Large intestine (tissue), 3 donors: Measurements from ENCODE around the gene KBTBD2. TPM values are rescaled to one million over a fixed set of nuclear protein-coding genes. Genes with fewer than 3 reads are reported as not detected.
"Not testable (repeated sequence)": the region's sequence is repeated elsewhere in the genome, so short reads cannot be mapped to it uniquely, and the experiment has no call there.

Experiments used
- DNase-seq, 2 donors: peaks; one replicate each; pipeline versions ENCODE4 v3.0.0 to v3.0.0-alpha.2; 2013
- H3K27ac ChIP-seq: one replicate; pipeline ENCODE4 v1.5.1; 2013; ENCODE audit warnings: low read length
- H3K27me3 ChIP-seq: 2 replicates; pipeline ENCODE4 v1.6.1; 2013; ENCODE audit warnings: low read length; ENCODE audit not compliant: control insufficient read depth, insufficient read depth
- H3K36me3 ChIP-seq: 2 replicates; pipeline ENCODE4 v1.6.1; 2013; ENCODE audit warnings: low read length; ENCODE audit not compliant: control insufficient read depth, insufficient read depth
- H3K4me1 ChIP-seq: one replicate; pipeline ENCODE4 v1.6.1; 2013; ENCODE audit warnings: low read length; ENCODE audit not compliant: control insufficient read depth, insufficient read depth
- H3K4me3 ChIP-seq: one replicate; pipeline ENCODE4 v1.5.1; 2013; ENCODE audit warnings: low read length
- H3K9me3 ChIP-seq: one replicate; pipeline ENCODE4 v1.6.1; 2013; ENCODE audit warnings: mild to moderate bottlenecking, low read depth, low read length, moderate library complexity; ENCODE audit not compliant: control insufficient read depth
- WGBS: methylation state at CpG from one replicate; pipeline ENCODE4 v1.1.5; 2013; ENCODE audit warnings: low lambda C conversion rate; ENCODE audit not compliant: insufficient coverage; 5-methylcytosine and 5-hydroxymethylcytosine counted together
- polyA plus RNA-seq: library from polyadenylated mRNA; unstranded; fragments of 120-200 nt; gene quantifications from one replicate; pipeline ENCODE4 v1.2.1, GENCODE V29; 2013

Gene KBTBD2
- polyA plus RNA-seq, 1 donor = 46.5 TPM

DNA sequence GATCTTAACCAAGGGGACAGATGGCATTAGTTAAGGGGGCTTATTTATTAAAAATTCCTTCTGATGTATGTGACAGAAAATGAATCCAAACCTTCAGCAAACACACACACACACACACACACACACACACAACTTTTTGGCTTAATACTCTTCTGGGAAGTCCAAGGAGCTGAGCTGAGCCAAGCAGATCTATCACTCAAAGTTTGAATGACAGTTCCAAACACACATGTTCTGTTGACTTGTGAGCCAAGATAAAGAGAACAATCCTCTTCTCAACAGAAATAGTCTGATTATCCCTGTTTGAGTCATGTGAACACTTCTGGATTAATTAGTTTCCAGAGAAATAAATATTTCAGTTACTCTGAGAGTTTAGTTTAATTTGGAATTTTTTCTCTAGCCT, 31.5 kb downstream of the KBTBD2 start:
- H3K4me3 ChIP-seq = no peak overlapping the region
- H3K36me3 ChIP-seq = no peaks in the 10 kb centered on the region
- H3K9me3 ChIP-seq = no peaks in the 10 kb centered on the region
- H3K27ac ChIP-seq = no peak overlapping the region
- H3K27me3 ChIP-seq = no peaks in the 10 kb centered on the region
- no peaks in the 10 kb centered on the region for H3K4me1 ChIP-seq
- no peak for DNase-seq

DNA sequence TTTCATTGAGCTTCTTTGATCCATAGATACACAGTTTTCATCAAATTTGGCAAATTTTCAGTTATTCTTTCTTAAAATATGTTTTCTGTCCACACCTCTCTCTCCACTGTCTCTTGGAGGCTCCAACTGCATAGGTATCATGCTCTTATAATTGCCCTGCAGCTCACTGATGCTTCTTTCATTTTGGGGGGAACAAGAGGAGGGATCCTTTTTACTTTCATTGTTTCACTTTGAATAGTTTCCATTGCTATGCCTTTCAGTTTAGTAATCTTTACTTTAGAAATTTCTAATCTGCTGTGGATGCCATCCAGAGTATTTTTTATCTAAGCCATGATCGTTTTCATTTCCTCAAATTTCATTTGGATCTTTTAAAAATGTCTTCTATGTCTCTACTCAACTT, 32.9 kb downstream of the KBTBD2 start:
- Histone ChIP-seq H3K27me3 (no peaks in the 10 kb centered on the region), H3K4me1 (no peaks in the 10 kb centered on the region), H3K27ac (no peak overlapping the region), H3K4me3 (no peak overlapping the region), H3K9me3 (no peaks in the 10 kb centered on the region), H3K36me3 (no peaks in the 10 kb centered on the region)
- no peak for DNase-seq
- no CpG with 5 or more reads among the region's 1 CpG for WGBS

- WGBS = no CpG with 5 or more reads among the region's 5 CpGs
- DNase-seq, H3K27ac ChIP-seq, H3K4me1 ChIP-seq, H3K36me3 ChIP-seq, H3K4me3 ChIP-seq, H3K9me3 ChIP-seq, H3K27me3 ChIP-seq: not testable (repeated sequence)
Measured at GRCh38 chr7:32857063-32857462, 34.5 kb downstream of the KBTBD2 start.

- no CpG with 5 or more reads among the region's 9 CpGs for WGBS
- H3K27ac ChIP-seq, DNase-seq, H3K27me3 ChIP-seq, H3K4me1 ChIP-seq, H3K4me3 ChIP-seq, H3K36me3 ChIP-seq, H3K9me3 ChIP-seq: not testable (repeated sequence)
Measured at GRCh38 chr7:32855837-32856775, 35.5 kb downstream of the KBTBD2 start.

GRCh38 chr7:32850654-32851053, 40.9 kb downstream of the KBTBD2 start:
- H3K27me3 ChIP-seq, H3K36me3 ChIP-seq, H3K4me3 ChIP-seq, DNase-seq, H3K27ac ChIP-seq, H3K4me1 ChIP-seq, H3K9me3 ChIP-seq: not testable (repeated sequence)
- no CpG with 5 or more reads among the region's 3 CpGs for WGBS

GRCh38 chr7:32848655-32849054, 42.9 kb downstream of the KBTBD2 start:
- 82% methylated on average over 2 of the region's 2 CpGs for WGBS
- not testable (repeated sequence) for H3K27ac ChIP-seq, H3K9me3 ChIP-seq

GRCh38 chr7:32846630-32847225, 44.8 kb downstream of the KBTBD2 start:
- peak; percentile 61 to 73 for DNase-seq
- Histone ChIP-seq H3K4me3 (no peak overlapping the region), H3K27ac (no peak overlapping the region), H3K36me3 (no peaks in the 10 kb centered on the region), H3K27me3 (no peaks in the 10 kb centered on the region), H3K4me1 (no peaks in the 10 kb centered on the region), H3K9me3 (no peaks in the 10 kb centered on the region)
- 85% methylated on average over 2 of the region's 9 CpGs for WGBS

More at GRCh38 chr7:32848655-32849054, 42.9 kb downstream of the KBTBD2 start:
- H3K27me3 ChIP-seq, H3K36me3 ChIP-seq, H3K4me3 ChIP-seq, H3K4me1 ChIP-seq, DNase-seq: not testable (repeated sequence)

GRCh38 chr7:32844748-32845147, 46.8 kb downstream of the KBTBD2 start:
- DNase-seq, H3K27ac ChIP-seq, H3K4me3 ChIP-seq, H3K9me3 ChIP-seq, H3K4me1 ChIP-seq, H3K36me3 ChIP-seq, H3K27me3 ChIP-seq: not testable (repeated sequence)
- no CpG with 5 or more reads among the region's 6 CpGs for WGBS

DNA sequence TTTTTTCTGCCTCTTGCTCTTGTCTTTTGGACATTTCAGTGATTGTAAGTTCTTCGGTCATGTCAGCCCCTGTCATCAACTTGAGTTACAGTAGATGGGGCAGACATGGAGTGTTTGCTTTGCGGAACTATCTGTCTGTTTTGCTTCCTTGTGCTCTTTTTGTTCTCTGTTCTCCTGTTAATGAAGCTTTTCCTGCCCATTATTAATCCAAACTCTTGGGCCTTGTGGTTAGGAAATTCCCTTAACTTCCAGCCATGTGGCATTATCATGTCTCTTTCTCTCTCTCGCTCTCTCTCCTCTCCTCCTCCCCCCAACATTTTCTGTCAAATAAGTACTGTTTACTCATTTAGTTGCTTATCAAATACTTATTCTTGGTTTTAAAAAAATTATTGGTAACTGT, 47.8 kb downstream of the KBTBD2 start:
- 100% methylated on average over 1 of the region's 3 CpGs for WGBS
- H3K27me3 ChIP-seq, H3K4me3 ChIP-seq, H3K36me3 ChIP-seq, H3K4me1 ChIP-seq, DNase-seq, H3K27ac ChIP-seq, H3K9me3 ChIP-seq: not testable (repeated sequence)

DNA sequence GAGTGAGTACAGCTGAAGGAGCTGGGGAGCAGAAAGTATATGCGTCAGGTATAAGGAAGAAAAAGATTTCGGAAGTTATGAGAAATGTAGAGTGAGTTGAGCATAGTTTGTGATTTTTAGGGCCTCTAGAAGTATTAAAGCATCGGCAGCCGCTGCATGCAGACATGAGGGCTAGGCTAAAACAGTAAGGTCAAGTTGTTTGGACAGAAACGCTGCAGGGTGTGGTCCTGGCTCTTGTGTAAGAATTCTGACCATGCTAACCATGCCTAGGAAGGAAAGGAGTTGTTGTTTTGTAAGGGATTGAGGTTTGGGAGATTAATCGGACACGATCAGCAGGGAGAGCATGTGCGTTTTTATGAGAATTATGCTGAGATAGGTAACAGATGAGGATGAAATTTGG, 51.7 kb downstream of the KBTBD2 start:
- not testable (repeated sequence) for H3K4me3 ChIP-seq, H3K9me3 ChIP-seq, H3K27me3 ChIP-seq, DNase-seq, H3K4me1 ChIP-seq, H3K36me3 ChIP-seq, H3K27ac ChIP-seq
- 100% methylated on average over 1 of the region's 8 CpGs for WGBS
